SIG-M5 treated with dmso at 0.1 percent for 504 hours (cell line): ENCODE measurements around the gene ARF3.
A peak's percentile ranks its signal among the peaks of the same experiment; 100 is the strongest.

ENCODE experiments used
- DNase-seq: peaks from one replicate; lab custom pipeline; 2025; ENCODE audit not compliant: unreplicated experiment; lab: John Stamatoyannopoulos, UW

ARF3 gene

GRCh38 chr12:48967991-48968390 lies 10.7 kb upstream of the ARF3 start:
- DNase-seq: no peak

DNA sequence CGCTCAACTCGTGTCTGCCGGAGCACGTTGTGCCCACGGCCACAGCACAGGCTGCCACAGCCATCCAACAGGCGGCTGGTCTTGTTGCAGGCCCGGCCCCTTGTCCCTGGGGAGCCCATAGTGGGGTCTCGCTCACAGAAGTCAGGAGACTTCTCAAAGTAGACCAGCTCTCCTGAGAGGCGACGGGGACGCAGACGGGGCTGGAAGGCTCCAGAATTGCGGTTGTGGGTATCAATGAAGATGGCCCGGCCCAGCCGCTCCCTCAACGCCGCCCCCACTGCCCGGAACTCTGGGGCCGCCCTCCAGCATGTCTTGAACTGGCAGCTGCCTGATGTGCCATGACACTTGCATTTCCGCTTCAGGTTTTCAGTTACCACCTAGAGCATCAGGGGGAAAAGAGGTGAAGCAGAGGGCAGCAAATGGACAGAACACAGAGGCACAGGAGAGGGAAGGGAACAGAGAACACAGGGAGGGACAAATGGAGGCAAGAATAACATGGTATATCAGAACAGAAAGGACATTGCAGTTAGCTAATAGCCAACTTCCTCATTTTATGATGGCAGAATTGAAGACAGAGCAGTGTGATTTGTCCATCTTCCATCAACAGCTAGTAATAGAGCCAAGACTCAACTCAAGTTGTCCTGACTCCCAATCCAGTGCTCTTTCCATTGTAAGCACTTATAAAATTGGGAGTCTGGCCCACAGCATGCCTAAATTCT lies 9.0 kb upstream of the ARF3 start:
- DNase-seq: peak; percentile 71

DNA sequence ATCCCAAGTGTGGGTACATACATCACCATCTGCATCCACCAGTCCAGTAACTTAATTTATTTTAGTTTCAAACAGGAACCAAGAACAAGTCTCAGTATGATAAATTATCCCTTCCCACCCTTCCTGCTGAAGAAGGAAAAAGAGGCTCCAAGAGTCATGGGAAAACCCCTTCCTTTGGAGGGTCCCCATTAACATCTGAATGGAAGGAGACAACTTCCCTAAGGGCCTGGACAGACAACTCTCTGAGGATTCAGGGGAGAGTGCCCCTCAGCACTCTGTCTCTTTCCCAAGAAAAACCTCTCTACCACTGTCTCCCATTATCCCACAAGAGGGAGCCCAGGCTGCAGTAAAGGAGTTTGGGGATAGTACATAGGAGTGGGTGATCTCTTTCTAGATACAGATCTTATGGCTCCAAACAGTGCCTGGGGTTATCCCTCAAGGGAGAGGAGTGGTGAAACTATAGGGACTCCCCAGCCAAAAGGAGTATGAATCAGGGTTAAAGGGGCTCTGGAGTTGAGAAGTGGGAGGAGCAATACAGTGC lies 8.1 kb upstream of the ARF3 start:
- no peak for DNase-seq

DNA sequence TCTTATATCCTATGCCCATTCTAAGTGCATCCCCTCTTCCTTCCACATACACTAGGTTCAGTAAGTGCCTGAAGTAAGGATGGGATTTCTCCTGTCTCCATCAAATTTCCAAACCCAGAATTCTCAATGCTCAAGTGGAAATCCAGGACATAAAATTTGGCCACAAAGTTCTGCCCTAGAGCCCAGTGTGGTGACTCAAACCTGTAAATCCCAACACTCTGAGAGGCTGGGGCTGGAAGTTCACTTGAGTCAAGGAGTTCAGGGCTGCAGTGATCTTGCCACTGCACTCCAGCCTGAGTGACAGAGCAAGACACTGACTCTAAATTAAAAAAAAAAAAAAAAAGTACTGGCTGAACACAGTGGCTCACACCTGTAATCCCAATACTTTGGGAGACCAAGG lies 4.5 kb upstream of the ARF3 start:
- DNase-seq: no peak

DNA sequence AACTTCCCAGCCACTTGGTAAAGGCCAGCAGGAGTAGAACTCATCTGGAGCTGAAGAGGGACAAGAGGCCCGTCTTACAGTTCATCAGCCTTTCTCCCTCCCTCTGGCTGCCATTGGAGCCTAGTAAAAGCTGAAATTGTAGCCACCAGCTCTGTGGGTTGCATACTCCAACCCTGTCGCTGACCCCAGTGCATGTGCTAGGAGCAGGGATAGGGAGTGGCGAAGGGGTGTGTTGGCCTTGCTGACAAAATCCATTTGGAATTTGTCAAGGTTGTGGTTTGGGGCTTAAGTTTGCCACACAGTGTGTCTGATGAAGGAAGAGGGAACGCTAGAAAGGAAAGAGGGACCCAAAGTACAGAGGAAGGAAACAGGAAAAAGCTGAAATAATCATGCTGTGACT lies 4.0 kb upstream of the ARF3 start:
- no peak for DNase-seq

DNA sequence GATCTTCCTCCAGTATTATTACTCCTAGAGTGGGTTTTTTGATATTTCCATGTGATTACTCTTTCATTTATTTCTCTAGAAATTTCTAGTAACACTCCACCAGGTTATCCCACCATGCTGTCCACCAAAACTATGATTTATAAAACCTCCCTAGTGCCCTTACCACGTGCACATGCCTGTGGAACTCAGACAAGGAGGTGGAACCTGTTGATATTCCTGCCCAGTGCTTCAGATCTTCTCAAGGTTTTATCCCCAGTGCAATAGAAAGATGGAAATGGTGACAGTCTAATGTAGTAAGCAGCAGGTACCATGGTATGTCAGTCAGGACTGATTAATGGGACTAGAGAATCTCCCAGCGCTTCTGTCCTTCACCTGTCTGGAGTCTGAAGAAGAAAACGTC lies 3.5 kb upstream of the ARF3 start:
- DNase-seq: no peak

DNA sequence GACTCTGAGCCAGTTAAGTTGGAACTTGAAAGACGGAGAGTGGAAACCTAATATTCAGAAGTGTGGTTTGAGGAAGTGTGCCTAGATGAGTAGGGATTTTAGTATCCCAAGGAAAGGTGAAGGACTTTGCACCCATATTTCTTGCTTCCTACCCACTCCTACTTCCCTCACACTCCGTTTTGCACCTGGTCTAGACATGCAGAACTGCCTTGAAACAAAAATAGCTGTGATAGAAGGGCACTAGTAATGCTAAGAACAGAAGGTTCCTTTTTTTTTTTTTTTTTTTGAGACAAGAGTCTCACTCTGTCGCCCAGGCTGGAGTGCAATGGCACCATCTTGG lies 732 bp upstream of the ARF3 start:
- peak; percentile 52 for DNase-seq

- DNase-seq: peak; percentile 87
These were observed 777 bp downstream of the ARF3 start for GRCh38 chr12:48956279-48957140.

GRCh38 chr12:48954841-48955501 lies 2.3 kb downstream of the ARF3 start:
- DNase-seq: peak; percentile 96

DNA sequence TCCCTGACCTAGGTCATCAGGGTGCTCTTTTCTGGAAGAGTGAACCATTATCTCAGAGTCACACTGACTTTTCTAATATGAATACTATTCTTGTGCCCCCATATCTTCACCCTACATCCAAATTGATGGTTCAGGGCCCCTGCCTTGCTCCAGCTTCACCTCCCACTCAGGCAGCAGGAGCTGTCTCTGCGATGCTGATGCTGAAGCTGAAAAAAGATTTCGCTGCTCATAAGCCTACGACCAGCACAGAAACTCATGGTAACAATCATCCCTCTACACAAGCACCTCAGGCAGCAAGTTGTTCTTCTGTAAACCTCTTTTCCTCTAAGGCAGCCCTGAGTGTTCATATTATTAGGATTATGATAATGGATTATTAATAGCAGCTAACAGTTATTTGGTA lies 3.2 kb downstream of the ARF3 start:
- DNase-seq: no peak

GRCh38 chr12:48952691-48953090 lies 4.6 kb downstream of the ARF3 start:
- no peak for DNase-seq

DNA sequence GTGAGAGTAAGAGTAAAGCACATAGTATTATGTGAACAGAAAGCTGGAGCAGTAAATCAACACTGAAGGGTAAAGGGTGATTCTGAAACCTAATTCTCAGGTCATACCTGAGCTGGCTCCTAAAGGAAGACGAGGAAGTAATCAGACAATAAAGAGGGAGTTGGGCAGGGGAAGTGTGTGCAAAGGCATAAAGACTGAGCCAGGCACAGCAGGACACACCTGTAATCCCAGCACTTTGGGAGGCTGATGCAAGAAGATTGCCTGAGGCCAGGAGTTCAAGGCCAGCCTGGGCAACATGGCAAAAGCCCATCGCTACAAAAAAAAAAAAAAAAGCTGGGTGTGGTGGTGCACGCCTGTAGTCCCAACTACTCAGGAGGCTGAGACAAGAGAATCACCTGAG lies 9.6 kb downstream of the ARF3 start:
- DNase-seq: no peak

- DNase-seq: no peak
These were observed 10.3 kb downstream of the ARF3 start for GRCh38 chr12:48946943-48947342.

DNA sequence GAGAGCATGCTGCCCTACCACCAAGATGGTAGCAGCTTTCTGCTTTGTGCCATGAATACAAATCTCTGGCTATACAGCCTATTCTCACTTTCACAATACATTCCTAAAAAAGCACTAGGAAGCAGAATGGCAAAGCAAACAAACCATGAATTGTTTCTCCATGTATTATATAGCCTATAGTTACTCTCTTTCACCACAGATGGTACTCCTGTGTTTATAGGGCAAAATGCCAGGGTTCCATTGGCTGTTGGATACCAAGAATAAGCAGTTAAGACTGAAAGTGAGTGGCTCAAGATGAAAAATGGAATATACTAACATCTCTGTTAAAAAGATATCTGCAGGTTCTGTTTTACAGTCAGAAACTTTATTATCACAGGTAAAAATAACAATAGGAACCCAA lies 11.1 kb downstream of the ARF3 start:
- no peak for DNase-seq

DNA sequence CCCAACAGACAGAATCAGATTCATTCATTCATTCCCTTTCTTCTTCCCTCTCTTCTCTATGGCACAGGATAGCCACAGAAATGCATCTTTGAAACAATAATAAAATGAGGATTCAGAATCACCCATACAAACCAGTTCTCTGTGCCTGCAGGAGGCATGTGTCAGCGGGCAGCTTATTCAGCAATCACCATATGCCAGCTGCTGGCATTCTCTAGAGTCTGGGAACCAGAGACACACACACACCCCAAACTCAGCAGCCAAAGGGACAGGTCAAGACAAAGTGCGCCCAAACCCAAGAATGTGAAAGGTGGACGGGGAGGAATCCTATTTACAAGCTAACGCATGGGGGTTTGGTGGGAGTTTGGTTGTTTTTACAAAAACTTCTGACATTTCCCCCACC lies 14.1 kb downstream of the ARF3 start:
- DNase-seq: no peak

- peak; percentile 81 for DNase-seq
These were observed 17.1 kb downstream of the ARF3 start for GRCh38 chr12:48940181-48940580.

DNA sequence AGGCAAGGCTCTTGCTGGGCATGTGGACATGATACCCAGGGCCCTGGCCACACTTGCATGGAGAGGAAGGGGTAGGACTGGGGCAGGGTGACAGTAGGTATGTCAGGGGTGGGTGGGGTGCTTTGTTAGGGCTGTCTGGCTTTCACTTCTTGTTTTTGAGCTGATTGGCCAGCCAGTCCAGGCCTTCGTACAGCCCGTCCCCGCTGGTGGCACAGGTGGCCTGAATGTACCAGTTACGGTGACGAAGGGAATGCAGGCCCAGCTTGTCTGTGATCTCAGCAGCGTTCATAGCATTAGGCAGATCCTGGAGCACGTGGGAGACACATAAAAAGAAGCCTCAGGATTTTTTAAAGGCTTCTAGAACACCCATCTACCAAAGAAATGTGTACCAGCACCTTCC lies 18.5 kb downstream of the ARF3 start:
- no peak for DNase-seq

GRCh38 chr12:48937170-48937569 lies 20.1 kb downstream of the ARF3 start:
- peak; percentile 26 for DNase-seq

DNA sequence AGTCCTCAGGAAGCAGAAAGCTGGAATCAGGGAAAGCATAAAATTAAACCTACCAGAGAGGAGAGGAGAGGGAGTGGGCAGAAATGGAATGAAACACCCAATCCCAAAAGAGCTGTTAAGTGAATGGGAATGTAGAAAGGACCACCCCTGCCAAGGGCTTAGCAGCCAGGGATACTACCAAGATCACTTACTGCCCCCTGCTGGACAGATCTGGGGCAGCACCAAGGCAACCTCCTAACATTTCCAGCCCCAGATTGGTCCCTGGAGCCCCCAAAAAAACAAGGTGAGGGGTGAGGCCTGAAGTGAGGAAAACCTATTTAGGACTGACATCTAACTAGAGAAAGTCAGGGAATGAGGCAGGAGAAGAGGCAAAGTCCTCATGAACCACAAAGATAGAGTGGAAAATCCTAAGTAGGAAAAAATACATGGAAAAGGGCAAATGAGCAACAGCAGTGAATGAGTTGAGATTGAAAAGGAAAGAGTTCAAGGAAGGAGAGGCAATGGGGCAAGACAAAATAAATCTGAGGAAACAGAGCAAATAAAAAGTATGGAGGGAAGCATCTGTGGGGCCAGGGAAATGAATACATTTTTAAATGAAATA lies 20.8 kb downstream of the ARF3 start:
- DNase-seq: peak; percentile 61

GRCh38 chr12:48934312-48934706 lies 23.0 kb downstream of the ARF3 start:
- peak; percentile 38 for DNase-seq

GRCh38 chr12:48933664-48934311 lies 23.5 kb downstream of the ARF3 start:
- DNase-seq: no peak
